Stomach (tissue), 9 donors: ENCODE data around the gene OR10C1. TPM values are rescaled to one million over a fixed set of nuclear protein-coding genes. Genes with fewer than 3 reads are reported as not detected.
A peak's percentile ranks its signal among the peaks of the same experiment; 100 is the strongest.
"Not testable (repeated sequence)": the region's sequence is repeated elsewhere in the genome, so short reads cannot be mapped to it uniquely, and the experiment has no call there.

Source experiments
- DNase-seq, 2 donors: peaks; one replicate each; pipeline versions ENCODE4 v3.0.0 to v3.0.0-alpha.2; 2013 to 2019
- H3K27ac ChIP-seq, 5 donors: fragments of 200-600 bp in 4 of 5; sonication (generic) in 4 of 5; one replicate each; pipeline ENCODE4 v1.5.1; 2013 to 2019; ENCODE audit warnings: mild to moderate bottlenecking in 1 of 5, moderate library complexity in 1 of 5
- H3K27me3 ChIP-seq, 3 donors: fragments of 200-600 bp; sonication (generic); one replicate each; pipeline ENCODE4 v1.5.1; 2017 to 2019; ENCODE audit warnings: mixed run types in 1 of 3
- H3K36me3 ChIP-seq, 4 donors: fragments of 200-600 bp; sonication (generic); 1 replicate in 3 of 4; 2 replicates in 1 of 4; pipeline ENCODE4 v1.5.1; 2016 to 2019
- H3K4me1 ChIP-seq, 4 donors: fragments of 200-600 bp; sonication (generic); one replicate each; pipeline ENCODE4 v1.5.1; 2016 to 2019
- H3K4me3 ChIP-seq, 4 donors: fragments of 200-600 bp; sonication (generic) in 3 of 4; one replicate each; pipeline ENCODE4 v1.5.1; 2016 to 2019; ENCODE audit warnings: mild to moderate bottlenecking in 1 of 4
- H3K9me3 ChIP-seq, 4 donors: fragments of 200-600 bp; sonication (generic); one replicate each; pipeline ENCODE4 v1.5.1; 2016 to 2019
- CTCF ChIP-seq, 7 experiments: fragments of 450-650 bp in 4 of 7; fragments of 200-600 bp in 3 of 7; sonication (generic) in 3 of 7; IDR thresholded peaks; one replicate each; pipeline ENCODE4 v1.5.1; 2016 to 2019; ENCODE audit warnings: antibody characterized with exemption in 7 of 7, control low read depth in 2 of 7, mild to moderate bottlenecking in 1 of 7
- EP300 ChIP-seq: sonication (generic); formaldehyde crosslinking; IDR thresholded peaks from one replicate; pipeline ENCODE4 v1.6.1; 2017; ENCODE audit warnings: antibody characterized with exemption
- POLR2A ChIP-seq, 4 donors: fragments of 450-650 bp; IDR thresholded peaks; one replicate each; pipeline ENCODE4 v1.6.1; 2016; ENCODE audit warnings: antibody characterized with exemption in 4 of 4, control low read depth in 2 of 4, mild to moderate bottlenecking in 1 of 4, moderate library complexity in 1 of 4
- POLR2AphosphoS5 ChIP-seq, 3 donors: sonication (generic); formaldehyde crosslinking; IDR thresholded peaks; one replicate each; pipeline ENCODE4 v1.6.1; 2016; ENCODE audit warnings: antibody characterized with exemption in 3 of 3
- WGBS, 5 donors: extraction: QIAGEN DNeasy Blood & Tissue Kit in 3 of 5; methylation state at CpG; one replicate each; pipeline versions ENCODE4 v1.1.5 to v1.1.7; 2013 to 2018; 5-methylcytosine and 5-hydroxymethylcytosine counted together
- intact Hi-C: fragments of 100-400 bp; cut with DNase I; formaldehyde crosslinking; loops from one replicate; pipeline ENCODE4 v1.15.1; 2023; ENCODE audit warnings: low total_unique reads
- polyA plus RNA-seq, 3 donors: library from polyadenylated mRNA; stranded (reverse); fragments of 200-250 nt; gene quantifications; one replicate each; pipeline ENCODE4 v1.2.3, GENCODE V29; 2013
- total RNA-seq, 5 donors: library from RNA; depleted of rRNA; stranded (reverse); fragments of >200 nt; gene quantifications; one replicate each; pipeline versions ENCODE4 v1.1.0 to v1.2.3, GENCODE V29; 2014 to 2016
- donor health status: healthy with polysubstance abuse.
- donor health status: Bipolar disorder and iron deficiency.
- donor health status: healthy.

OR10C1 gene
- total and polyA plus RNA-seq, 8 donors, result not detected

- H3K4me1 ChIP-seq, result no peaks in the 10 kb centered on the region
- TF ChIP-seq POLR2A (IDR thresholded peaks at IDR 0.05) (no peak), POLR2AphosphoS5 (IDR thresholded peaks at IDR 0.05) (no peak), CTCF (IDR thresholded peaks at IDR 0.05) (no peak)
- intact Hi-C loops, result no loop called here
- no peak overlapping the region for H3K4me3 ChIP-seq
- no peaks in the 10 kb centered on the region for H3K36me3 ChIP-seq
- WGBS, 5 donors, result 74 to 92% (median 89%) methylated on average over 3 of the region's 3 CpGs
- DNase-seq, result peak in 1 of 2 donors; percentile 1
- peaks cover 0 to 14% (median 0%) of the 10 kb centered on the region in 3 donors for H3K27me3 ChIP-seq
- H3K27ac ChIP-seq, result no peak overlapping the region
- peaks cover 0 to 6% (median 0%) of the 10 kb centered on the region in 4 donors for H3K9me3 ChIP-seq
Observed at GRCh38 chr6:29426654-29427053, 12.5 kb upstream of the OR10C1 start.

- 67 to 79% (median 73%) methylated on average over 18 of the region's 18 CpGs for WGBS, 5 donors
- intact Hi-C loops, H3K4me1 ChIP-seq, H3K27ac ChIP-seq, H3K36me3 ChIP-seq, DNase-seq, H3K9me3 ChIP-seq, H3K27me3 ChIP-seq, H3K4me3 ChIP-seq: not testable (repeated sequence)
Observed at GRCh38 chr6:29436730-29437129, 2.4 kb upstream of the OR10C1 start.

- DNase-seq, result no peak
- intact Hi-C loops, result no loop called here
- TF ChIP-seq POLR2AphosphoS5 (IDR thresholded peaks at IDR 0.05) (no peak), EP300 (no peak), CTCF (IDR thresholded peaks at IDR 0.05) (no peak), POLR2A (IDR thresholded peaks at IDR 0.05) (no peak)
- H3K27ac ChIP-seq, result no peak overlapping the region
- H3K27me3 ChIP-seq, result peaks cover 0 to 15% (median 0%) of the 10 kb centered on the region in 3 donors
- peaks cover 0 to 10% (median 0%) of the 10 kb centered on the region in 4 donors for H3K9me3 ChIP-seq
- WGBS, 5 donors, result 76 to 100% (median 94%) methylated on average over 1 of the region's 1 CpG
- H3K36me3 ChIP-seq, result no peaks in the 10 kb centered on the region
- no peak overlapping the region for H3K4me3 ChIP-seq
- H3K4me1 ChIP-seq, result no peaks in the 10 kb centered on the region
Observed at GRCh38 chr6:29442719-29443118, 3.6 kb downstream of the OR10C1 start.

- WGBS, 5 donors, result 63 to 78% (median 65%) methylated on average over 1 of the region's 1 CpG
Observed at GRCh38 chr6:29444031-29444430, 4.9 kb downstream of the OR10C1 start.

GRCh38 chr6:29447670-29448069 lies 8.6 kb downstream of the OR10C1 start:
- Histone ChIP-seq H3K27ac (no peak overlapping the region), H3K4me3 (no peak overlapping the region), H3K36me3 (no peaks in the 10 kb centered on the region), H3K9me3 (peaks cover 0 to 10% (median 5%) of the 10 kb centered on the region in 4 donors), H3K27me3 (peaks cover 0 to 14% (median 0%) of the 10 kb centered on the region in 3 donors), H3K4me1 (no peaks in the 10 kb centered on the region)
- DNase-seq, result no peak
- TF ChIP-seq EP300 (no peak), CTCF (IDR thresholded peaks at IDR 0.05) (no peak), POLR2A (IDR thresholded peaks at IDR 0.05) (no peak), POLR2AphosphoS5 (IDR thresholded peaks at IDR 0.05) (no peak)
- 67 to 91% (median 88%) methylated on average over 1 of the region's 1 CpG for WGBS, 5 donors
- intact Hi-C loops, result no loop called here

More at GRCh38 chr6:29444031-29444430, 4.9 kb downstream of the OR10C1 start:
- DNase-seq, intact Hi-C loops, H3K4me3 ChIP-seq, H3K27ac ChIP-seq, H3K36me3 ChIP-seq, H3K4me1 ChIP-seq: not testable (repeated sequence)
- peaks cover 0 to 10% (median 2%) of the 10 kb centered on the region in 4 donors for H3K9me3 ChIP-seq
- H3K27me3 ChIP-seq, result peaks cover 0 to 15% (median 0%) of the 10 kb centered on the region in 3 donors
